ENCODE results near the gene SENP1. TPM values are rescaled to one million over a fixed set of nuclear protein-coding genes. Genes with fewer than 3 reads are reported as not detected.

SENP1 gene
- total and polyA plus RNA-seq, 9 donors: 6.2 to 28.9 (median 19.7) TPM

DNA sequence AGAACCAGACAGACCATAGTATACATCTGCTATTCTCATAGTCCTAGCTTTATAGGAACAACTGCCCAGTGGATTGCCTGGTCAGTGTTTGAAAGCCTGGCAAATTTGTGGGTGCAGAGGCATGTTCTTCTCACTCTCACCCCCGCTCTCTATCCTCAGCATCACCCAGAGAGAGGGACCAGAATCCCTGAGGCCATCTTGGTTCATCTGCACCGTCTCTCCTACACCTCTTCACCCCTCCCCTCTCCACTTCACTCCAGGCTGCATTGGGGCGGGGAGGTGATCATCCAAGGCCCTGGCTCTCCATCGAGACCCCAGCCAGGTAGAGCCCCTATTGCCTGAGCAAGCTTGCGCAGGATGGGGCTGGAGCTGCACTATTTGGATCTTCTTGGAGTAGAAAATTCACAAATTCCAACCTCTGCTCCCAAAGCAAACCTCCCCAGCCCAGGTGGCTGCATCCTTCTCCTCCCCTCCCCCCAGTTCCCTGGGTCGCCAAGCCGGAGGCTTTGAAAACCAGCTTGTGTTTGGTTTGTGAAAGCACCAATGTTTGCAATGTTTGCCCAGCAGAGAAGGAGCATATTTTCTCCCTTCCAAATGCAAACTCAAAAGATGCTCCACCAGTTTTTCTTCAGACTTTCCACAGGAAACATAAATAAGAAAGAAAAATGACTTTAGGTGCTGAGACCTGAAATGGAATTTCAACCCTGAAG, 83.0 kb downstream of the SENP1 start:
- no peak for TF ChIP-seq CTCF (IDR thresholded peaks at IDR 0.05)
- no peak for TF ChIP-seq POLR2A (IDR thresholded peaks at IDR 0.05)
- TF ChIP-seq EP300 (IDR thresholded peaks at IDR 0.05): no peak
- 69 to 79% (median 77%) methylated on average over 7 of the region's 7 CpGs for WGBS, 3 donors
- DNase-seq: no peak
- Histone ChIP-seq H3K36me3 (no peaks in the 10 kb centered on the region), H3K27ac (no peak overlapping the region), H3K4me3 (no peak overlapping the region), H3K27me3 (no peaks in the 10 kb centered on the region), H3K9me3 (no peaks in the 10 kb centered on the region), H3K4me1 (ENCODE audit: insufficient read depth) (peaks cover 1% of the 10 kb centered on the region)
- intact Hi-C loops (cut with DNase I): no loop called here

DNA sequence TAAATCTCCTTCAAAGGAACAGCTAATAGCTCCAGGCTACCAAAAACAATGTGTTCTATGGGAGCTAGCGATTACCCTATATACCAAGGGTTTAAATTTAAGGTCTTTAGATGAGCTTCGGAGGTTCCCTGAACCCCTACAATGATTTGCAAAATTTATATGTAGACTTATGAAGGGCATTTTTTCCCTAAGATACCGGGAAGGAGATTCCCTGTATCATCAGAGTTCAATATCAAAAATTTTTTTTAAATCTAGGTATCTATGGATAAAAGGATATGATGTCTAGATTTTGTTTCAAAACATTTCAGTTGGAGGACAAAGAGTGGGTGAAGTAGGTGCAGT, 83.7 kb downstream of the SENP1 start:
- no peaks in the 10 kb centered on the region for H3K9me3 ChIP-seq
- no peaks in the 10 kb centered on the region for H3K36me3 ChIP-seq
- intact Hi-C loops (cut with DNase I): no loop called here
- no peak for DNase-seq
- H3K4me1 ChIP-seq (ENCODE audit: insufficient read depth): peaks cover 1% of the 10 kb centered on the region
- H3K4me3 ChIP-seq: no peak overlapping the region
- no peak for TF ChIP-seq CTCF (IDR thresholded peaks at IDR 0.05)
- no peak for TF ChIP-seq EP300 (IDR thresholded peaks at IDR 0.05)
- no peak for TF ChIP-seq POLR2A (IDR thresholded peaks at IDR 0.05)
- H3K27ac ChIP-seq: no peak overlapping the region
- WGBS, 3 donors: 82 to 83% (median 83%) methylated on average over 3 of the region's 3 CpGs
- H3K27me3 ChIP-seq: no peaks in the 10 kb centered on the region

DNA sequence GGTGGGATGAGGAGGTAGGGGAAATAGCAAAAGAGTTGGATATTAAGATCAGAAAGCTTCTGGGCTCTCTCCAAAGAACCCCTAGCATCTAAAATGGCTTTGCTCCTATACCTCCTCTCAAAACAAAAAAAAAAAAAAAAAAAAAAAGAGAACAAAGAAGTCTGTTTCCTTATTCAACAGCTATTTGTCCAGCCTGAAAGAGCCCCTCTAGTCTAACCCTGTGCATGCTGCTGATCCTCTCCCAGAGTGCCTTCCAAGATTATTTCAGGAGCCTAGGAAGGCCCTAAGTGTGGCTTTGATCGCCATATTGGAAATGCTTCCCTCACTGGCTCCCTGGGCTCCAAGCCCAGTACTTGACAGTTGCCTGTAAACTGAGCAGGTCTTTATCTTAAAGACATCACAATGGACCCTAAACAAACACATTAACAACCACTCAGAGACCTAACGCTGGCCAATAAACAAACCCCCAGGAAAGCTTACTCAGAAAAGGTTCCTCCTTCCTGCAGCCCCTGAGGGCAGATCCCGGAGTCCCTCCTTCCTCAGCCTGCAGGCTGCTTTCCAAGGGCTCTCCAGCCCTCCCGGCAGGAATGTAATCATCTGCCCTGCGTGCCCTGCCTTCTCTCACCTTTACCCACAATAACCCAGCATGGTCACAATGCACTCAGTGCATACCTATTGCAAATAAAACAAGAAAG, 84.2 kb downstream of the SENP1 start:
- H3K4me1 ChIP-seq (ENCODE audit: insufficient read depth): peaks cover 1% of the 10 kb centered on the region
- TF ChIP-seq POLR2A (IDR thresholded peaks at IDR 0.05): no peak
- TF ChIP-seq CTCF (IDR thresholded peaks at IDR 0.05): no peak
- TF ChIP-seq EP300 (IDR thresholded peaks at IDR 0.05): no peak
- H3K4me3 ChIP-seq: no peak overlapping the region
- WGBS, 3 donors: 32 to 41% (median 37%) methylated on average over 5 of the region's 5 CpGs
- no peaks in the 10 kb centered on the region for H3K27me3 ChIP-seq
- no peak for DNase-seq
- no peaks in the 10 kb centered on the region for H3K9me3 ChIP-seq
- H3K36me3 ChIP-seq: no peaks in the 10 kb centered on the region
- H3K27ac ChIP-seq: no peak overlapping the region
- intact Hi-C loops (cut with DNase I): no loop called here

- Histone ChIP-seq H3K4me3 (no peak overlapping the region), H3K36me3 (no peaks in the 10 kb centered on the region), H3K9me3 (no peaks in the 10 kb centered on the region), H3K4me1 (ENCODE audit: insufficient read depth) (peaks cover 1% of the 10 kb centered on the region), H3K27ac (no peak overlapping the region), H3K27me3 (no peaks in the 10 kb centered on the region)
- intact Hi-C loops (cut with DNase I): no loop called here
- TF ChIP-seq CTCF (IDR thresholded peaks at IDR 0.05): no peak
- no peak for TF ChIP-seq POLR2A (IDR thresholded peaks at IDR 0.05)
- no peak for TF ChIP-seq EP300 (IDR thresholded peaks at IDR 0.05)
- 25 to 47% (median 39%) methylated on average over 3 of the region's 3 CpGs for WGBS, 3 donors
- DNase-seq: no peak
Measured at GRCh38 chr12:48019639-48020265, 86.1 kb downstream of the SENP1 start.

All from ovary (tissue), 9 donors.